Kidney epithelial cell (primary cell): ENCODE measurements around the gene TCAF1. TPM values are rescaled to one million over a fixed set of nuclear protein-coding genes. Genes with fewer than 3 reads are reported as not detected.

Experiments
- total RNA-seq: library from RNA; depleted of rRNA; stranded (reverse); fragments of >200 nt; gene quantifications from 2 replicates; pipeline ENCODE4 v1.2.3, GENCODE V29; 2015

TCAF1 gene
- total RNA-seq, 1 donor from 2014 or later = 37.4 TPM

Other genes starting within 250 kb of the TCAF1 start
- gene CTAGE6, start 144.5 kb downstream of the TCAF1 start, total RNA-seq = not detected in 2 replicates
- gene OR2F2, start 33.1 kb upstream of the TCAF1 start, total RNA-seq = not detected in 2 replicates
- 0.13 TPM in 1 of 2 replicates, not detected in the other for gene OR2F1, start 52.7 kb upstream of the TCAF1 start, total RNA-seq
- not detected in 2 replicates for gene OR6B1, start 98.1 kb upstream of the TCAF1 start, total RNA-seq
- gene OR2A5, start 146.8 kb upstream of the TCAF1 start, total RNA-seq = not detected in 2 replicates
- not detected in 2 replicates for gene OR2A25, start 167.6 kb upstream of the TCAF1 start, total RNA-seq
- gene OR2A12, start 184.1 kb upstream of the TCAF1 start, total RNA-seq = not detected in 2 replicates
- not detected in 2 replicates for gene OR2A2, start 207.4 kb upstream of the TCAF1 start, total RNA-seq
- not detected in 2 replicates for gene OR2A14, start 221.0 kb upstream of the TCAF1 start, total RNA-seq